A673 (cell line): Measurements from ENCODE around the gene IL10RB.

Experiments used
- CTCF ChIP-seq: fragments of 300-800, 200-600 bp; sonication (generic); conservative IDR thresholded peaks from 2 replicates; pipeline ENCODE4 v1.5.1; 2017; ENCODE audit warnings: low read depth, mild to moderate bottlenecking, antibody characterized with exemption, low read length, moderate library complexity, mixed read lengths
- EZH2 ChIP-seq: fragments of 200-600 bp; sonication (generic); IDR thresholded peaks from 2 replicates; pipeline ENCODE4 v1.6.1; 2017; ENCODE audit warnings: borderline replicate concordance, low read depth, mild to moderate bottlenecking, mixed read lengths, antibody characterized with exemption, low read length; ENCODE audit not compliant: poor library complexity, severe bottlenecking

GRCh38 chr21:33236013-33236686 lies 30.0 kb upstream of the IL10RB start:
- TF ChIP-seq CTCF (no peak), EZH2 (no peak)
